22Rv1 (cell line): Measurements from ENCODE around the gene PHYKPL.
"Not testable (repeated sequence)": the region's sequence is repeated elsewhere in the genome, so short reads cannot be mapped to it uniquely, and the experiment has no call there.

Experiments
- H3K27ac ChIP-seq: fragments of 450-650 bp; 2 replicates; pipeline ENCODE4 v1.5.1; 2017
- ZFX ChIP-seq: fragments of 450-650 bp; IDR thresholded peaks from 2 replicates; pipeline ENCODE4 v1.6.1; 2017; ENCODE audit warnings: antibody characterized with exemption, borderline replicate concordance
- TF ChIP-seq, protein P1 (sequence below): fragments of 450-650 bp; IDR thresholded peaks from 2 replicates; pipeline ENCODE4 v1.5.1; 2017; ENCODE audit warnings: mild to moderate bottlenecking

The PHYKPL gene

DNA sequence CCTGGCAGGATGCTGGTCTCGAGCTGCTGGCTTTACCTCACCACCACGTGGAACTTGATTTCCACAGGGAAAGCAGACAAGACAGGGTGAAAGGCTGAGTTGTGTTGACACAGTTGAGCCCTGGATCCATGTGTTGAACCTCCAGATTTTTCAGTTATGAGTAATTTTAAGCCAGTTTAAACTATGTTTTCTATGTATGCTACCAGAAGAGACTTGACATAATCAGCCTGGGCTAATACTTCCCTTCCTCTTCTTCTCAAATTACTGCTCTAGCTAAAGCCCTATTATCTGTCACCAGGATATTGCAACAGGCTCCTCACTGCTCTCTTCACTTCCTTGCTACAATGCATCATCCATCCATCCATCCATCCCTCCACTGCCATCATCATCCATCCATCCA lies 12.0 kb upstream of the PHYKPL start:
- H3K27ac ChIP-seq: no peak overlapping the region
- TF ChIP-seq, protein P1, sequence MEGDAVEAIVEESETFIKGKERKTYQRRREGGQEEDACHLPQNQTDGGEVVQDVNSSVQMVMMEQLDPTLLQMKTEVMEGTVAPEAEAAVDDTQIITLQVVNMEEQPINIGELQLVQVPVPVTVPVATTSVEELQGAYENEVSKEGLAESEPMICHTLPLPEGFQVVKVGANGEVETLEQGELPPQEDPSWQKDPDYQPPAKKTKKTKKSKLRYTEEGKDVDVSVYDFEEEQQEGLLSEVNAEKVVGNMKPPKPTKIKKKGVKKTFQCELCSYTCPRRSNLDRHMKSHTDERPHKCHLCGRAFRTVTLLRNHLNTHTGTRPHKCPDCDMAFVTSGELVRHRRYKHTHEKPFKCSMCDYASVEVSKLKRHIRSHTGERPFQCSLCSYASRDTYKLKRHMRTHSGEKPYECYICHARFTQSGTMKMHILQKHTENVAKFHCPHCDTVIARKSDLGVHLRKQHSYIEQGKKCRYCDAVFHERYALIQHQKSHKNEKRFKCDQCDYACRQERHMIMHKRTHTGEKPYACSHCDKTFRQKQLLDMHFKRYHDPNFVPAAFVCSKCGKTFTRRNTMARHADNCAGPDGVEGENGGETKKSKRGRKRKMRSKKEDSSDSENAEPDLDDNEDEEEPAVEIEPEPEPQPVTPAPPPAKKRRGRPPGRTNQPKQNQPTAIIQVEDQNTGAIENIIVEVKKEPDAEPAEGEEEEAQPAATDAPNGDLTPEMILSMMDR: no peak
- TF ChIP-seq ZFX: no peak

DNA sequence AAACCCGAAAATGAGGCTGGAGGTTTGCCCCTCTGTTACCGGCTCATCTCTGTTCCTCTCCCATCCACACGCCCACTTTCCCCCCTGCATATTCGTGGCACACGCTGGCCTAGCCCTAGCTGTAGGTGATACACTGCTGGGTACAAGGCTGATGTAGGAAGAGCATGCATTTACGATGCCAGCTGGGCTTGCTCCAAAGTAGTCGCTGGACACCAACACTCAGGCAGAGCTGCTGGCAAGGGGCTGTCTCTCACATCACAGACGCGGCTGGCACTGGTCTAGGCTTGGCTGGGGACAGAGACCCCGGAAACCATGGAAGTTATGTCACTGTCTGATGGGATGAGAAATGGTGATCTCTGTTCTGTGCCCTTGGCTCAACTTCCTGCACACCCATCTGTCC lies 9.8 kb upstream of the PHYKPL start:
- H3K27ac ChIP-seq: no peak overlapping the region
- no peak for TF ChIP-seq ZFX

GRCh38 chr5:178241688-178242231 lies 9.2 kb upstream of the PHYKPL start:
- no peak overlapping the region for H3K27ac ChIP-seq
- no peak for TF ChIP-seq ZFX
- TF ChIP-seq, protein P1: no peak

GRCh38 chr5:178241231-178241663 lies 8.6 kb upstream of the PHYKPL start:
- no peak overlapping the region for H3K27ac ChIP-seq
- no peak for TF ChIP-seq ZFX
- TF ChIP-seq, protein P1: no peak

- TF ChIP-seq, protein P1: no peak
- no peak for TF ChIP-seq ZFX
- no peak overlapping the region for H3K27ac ChIP-seq
Observed at GRCh38 chr5:178240766-178241165, 8.2 kb upstream of the PHYKPL start.

DNA sequence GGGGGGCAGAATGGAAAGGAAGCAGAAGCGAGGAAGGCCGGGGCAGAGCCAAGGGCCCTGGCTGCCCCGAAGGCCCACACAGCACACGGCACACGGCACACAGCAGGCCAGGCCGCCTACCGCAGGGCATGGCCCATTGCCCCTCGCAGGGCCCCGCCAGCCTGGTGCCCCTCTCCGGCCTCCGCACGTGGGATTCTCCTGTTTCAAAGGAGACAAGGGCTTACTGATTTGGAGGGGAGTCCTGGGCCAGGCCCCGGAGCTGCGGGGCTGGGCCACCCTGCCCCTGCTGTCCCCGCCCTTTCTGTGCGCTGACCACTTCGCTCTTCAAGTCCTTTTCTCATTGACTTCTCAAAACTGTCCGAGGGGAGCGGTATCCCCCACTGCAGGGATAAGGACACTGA lies 7.7 kb upstream of the PHYKPL start:
- no peak overlapping the region for H3K27ac ChIP-seq
- TF ChIP-seq, protein P1: no peak
- no peak for TF ChIP-seq ZFX

GRCh38 chr5:178239626-178240301 lies 7.2 kb upstream of the PHYKPL start:
- H3K27ac ChIP-seq: not testable (repeated sequence)

- no peak overlapping the region for H3K27ac ChIP-seq
- no peak for TF ChIP-seq ZFX
- TF ChIP-seq, protein P1: no peak
Observed at GRCh38 chr5:178238711-178239592, 6.3 kb upstream of the PHYKPL start.
